Activated naive CD4-positive, alpha-beta T cell treated with anti-CD3 and anti-CD28 coated beads, Interleukin-2, amount 50 U/mL, for 16 hours (primary cell): ENCODE results near the gene IDS.
A peak's percentile ranks its signal among the peaks of the same experiment; 100 is the strongest.
"Not testable (repeated sequence)": the region's sequence is repeated elsewhere in the genome, so short reads cannot be mapped to it uniquely, and the experiment has no call there.

Source experiments
- DNase-seq: peaks from one replicate; pipeline ENCODE4 v3.0.0-alpha.2; 2020

Gene IDS, protein sequence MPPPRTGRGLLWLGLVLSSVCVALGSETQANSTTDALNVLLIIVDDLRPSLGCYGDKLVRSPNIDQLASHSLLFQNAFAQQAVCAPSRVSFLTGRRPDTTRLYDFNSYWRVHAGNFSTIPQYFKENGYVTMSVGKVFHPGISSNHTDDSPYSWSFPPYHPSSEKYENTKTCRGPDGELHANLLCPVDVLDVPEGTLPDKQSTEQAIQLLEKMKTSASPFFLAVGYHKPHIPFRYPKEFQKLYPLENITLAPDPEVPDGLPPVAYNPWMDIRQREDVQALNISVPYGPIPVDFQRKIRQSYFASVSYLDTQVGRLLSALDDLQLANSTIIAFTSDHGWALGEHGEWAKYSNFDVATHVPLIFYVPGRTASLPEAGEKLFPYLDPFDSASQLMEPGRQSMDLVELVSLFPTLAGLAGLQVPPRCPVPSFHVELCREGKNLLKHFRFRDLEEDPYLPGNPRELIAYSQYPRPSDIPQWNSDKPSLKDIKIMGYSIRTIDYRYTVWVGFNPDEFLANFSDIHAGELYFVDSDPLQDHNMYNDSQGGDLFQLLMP

DNA sequence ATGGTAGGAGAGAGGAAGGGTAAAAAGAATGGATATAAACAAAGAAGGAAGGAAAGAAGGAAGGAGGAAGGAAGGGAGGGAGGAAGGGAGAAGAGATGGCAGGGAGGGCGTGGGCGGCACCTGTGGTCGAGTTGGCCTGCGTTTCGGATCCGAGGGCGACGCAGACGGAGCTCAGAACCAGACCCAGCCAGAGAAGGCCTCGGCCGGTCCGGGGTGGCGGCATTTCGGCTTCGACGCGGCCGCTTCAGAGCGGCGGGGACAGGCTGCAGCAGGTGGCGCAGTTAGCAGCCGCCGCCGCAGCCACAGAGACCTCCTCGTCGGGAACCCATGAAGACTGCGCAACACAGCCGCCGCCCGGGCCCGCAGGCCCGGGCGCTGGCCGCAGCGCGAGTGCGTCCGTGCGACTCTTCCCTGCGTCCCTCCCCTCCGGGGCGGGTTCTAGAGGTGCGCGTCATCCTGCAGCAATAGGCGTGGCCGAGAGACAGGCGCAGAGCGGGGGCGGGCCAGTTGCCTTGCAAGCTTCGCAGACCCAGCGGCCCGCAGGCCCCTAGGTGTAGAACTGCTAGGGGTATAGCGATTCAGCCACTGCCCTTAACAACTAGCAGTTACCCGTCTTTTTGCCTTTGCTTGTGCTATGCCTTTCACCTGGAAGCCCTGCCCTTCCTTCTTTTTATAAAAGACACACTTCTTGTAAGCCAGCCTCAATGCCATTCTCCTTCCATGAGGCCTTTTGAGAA is at the start of gene IDS:
IDS (minus strand) TSS at position 392 of the 737 bp plus-strand sequence; CDS start at position 223, 169 bp downstream.
- peak; percentile 81 for DNase-seq

DNA sequence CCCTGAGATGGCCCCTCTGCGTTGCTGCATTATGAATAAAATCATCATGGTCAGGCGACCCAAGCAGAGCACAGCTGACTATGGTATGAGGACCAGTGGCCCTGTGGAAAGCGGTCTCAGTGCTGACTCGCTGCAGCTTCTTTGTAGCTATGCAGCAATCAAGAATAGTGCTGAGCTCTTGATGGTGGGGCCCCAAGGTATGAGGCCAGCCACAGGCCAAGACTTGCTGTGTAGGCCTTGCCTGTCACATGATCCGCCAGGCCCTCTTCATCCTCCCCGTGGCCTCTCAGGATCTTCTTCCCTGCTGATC is 46.8 kb upstream of the IDS start:
- not testable (repeated sequence) for DNase-seq

DNA sequence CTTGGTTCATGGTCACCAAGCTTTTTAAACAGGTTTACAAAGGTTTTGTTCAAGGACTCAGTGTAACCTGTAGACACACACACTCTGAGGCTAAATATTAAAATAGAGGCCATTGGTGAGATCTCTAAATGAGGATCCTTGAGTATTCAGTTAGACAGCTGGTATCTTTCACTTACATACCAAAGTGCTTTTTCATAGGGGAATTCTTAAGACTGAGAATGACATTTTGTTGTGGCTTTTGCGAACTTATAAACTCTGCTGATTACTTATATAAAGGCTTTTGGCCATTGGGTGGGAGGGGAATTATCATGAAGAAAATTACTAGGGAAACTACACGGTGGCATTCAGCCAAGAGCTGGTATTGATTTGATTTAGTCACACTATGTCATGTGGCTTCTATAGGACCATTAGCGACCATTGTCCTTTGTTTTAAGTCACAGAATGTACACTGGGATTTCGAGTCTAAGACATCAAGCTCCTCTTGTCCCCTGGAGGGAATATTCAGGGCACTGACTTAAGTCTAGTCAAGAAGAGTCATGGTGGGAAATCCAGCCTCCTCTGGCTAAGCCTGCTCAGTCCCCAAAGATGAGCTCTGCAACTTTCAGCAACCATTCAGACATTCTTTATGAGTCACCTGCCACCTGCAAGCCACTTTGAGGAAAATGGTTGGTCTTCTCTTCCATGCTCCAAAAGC is 46.3 kb upstream of the IDS start:
- DNase-seq, result not testable (repeated sequence)

DNA sequence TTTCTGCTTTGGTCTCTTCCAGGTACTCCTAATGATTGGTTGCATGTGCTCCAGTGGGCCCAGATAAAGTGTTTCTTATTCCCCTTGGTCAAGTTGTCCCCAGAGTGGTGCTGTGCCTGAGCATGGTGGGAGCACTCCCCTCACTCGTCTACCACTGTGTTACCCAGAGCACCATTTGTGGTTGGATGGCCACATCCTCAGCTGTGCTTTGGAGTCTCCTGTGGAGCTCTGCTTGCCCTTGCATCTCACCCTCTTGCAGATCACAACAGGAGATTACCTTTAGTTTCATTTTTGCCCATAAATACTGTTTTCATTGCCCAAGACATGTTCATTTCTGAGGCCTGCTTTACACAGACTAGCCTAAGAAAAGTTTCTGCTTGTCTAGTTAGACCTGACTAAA is 45.3 kb upstream of the IDS start:
- not testable (repeated sequence) for DNase-seq

DNA sequence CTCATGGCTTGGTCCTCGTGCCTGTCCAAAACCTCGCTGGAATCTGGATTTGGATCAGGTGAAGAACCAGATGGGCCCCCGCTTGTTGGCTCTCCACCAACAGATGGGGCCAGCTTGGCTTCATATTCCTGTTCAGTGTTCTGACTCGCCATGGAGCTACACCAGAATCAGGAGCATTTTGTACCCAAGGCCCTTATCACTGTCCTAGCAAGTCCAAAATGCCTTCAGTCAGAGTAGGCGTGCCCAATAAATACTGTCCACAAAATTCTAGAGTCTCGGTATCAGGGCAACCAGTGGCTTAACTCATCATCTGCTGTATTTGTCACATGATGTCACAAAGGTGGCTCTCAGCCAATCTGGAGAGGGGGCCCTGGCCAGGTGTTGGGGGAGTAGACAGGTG is 44.6 kb upstream of the IDS start, which contains the start of gene HSFX3:
HSFX3 (minus strand) TSS at position 224 of the 400 bp plus-strand sequence; CDS start at position 152, 72 bp downstream.
- DNase-seq, result not testable (repeated sequence)

DNA sequence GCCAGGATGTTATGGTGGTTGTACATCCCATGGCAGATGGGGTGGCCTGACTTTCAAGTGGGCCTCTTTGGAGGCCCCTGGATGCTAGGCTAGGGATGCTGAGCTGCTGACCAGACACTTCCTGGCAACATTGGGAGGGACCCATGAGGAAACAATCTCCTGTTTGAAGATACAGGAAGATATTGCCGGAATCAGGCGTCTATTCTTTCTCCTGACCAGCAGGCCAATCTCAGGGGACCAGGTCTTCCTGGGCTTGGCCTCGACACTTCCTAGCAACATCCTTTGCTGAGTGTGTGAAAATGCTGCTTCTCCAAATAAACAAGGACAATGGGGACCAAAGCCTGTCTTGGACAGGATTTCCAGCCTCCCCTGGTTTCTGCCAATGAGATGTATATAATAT is 42.7 kb upstream of the IDS start:
- DNase-seq, result not testable (repeated sequence)

DNA sequence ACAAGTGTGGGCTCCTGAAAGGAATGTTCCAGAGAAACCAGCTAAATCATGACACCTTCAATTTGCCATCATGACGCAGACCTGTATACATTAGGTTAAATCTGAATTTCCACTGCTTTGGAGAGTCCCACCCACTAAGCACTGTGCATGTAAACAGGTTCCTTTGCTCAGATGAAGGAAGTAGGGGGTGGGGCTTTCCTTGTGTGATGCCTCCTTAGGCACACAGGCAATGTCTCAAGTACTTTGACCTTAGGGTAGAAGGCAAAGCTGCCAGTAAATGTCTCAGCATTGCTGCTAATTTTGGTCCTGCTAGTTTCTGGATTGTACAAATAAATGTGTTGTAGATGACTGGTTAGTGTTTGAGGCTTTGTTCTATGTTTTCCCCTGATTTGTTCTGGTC is 41.9 kb upstream of the IDS start:
- DNase-seq, result not testable (repeated sequence)

DNA sequence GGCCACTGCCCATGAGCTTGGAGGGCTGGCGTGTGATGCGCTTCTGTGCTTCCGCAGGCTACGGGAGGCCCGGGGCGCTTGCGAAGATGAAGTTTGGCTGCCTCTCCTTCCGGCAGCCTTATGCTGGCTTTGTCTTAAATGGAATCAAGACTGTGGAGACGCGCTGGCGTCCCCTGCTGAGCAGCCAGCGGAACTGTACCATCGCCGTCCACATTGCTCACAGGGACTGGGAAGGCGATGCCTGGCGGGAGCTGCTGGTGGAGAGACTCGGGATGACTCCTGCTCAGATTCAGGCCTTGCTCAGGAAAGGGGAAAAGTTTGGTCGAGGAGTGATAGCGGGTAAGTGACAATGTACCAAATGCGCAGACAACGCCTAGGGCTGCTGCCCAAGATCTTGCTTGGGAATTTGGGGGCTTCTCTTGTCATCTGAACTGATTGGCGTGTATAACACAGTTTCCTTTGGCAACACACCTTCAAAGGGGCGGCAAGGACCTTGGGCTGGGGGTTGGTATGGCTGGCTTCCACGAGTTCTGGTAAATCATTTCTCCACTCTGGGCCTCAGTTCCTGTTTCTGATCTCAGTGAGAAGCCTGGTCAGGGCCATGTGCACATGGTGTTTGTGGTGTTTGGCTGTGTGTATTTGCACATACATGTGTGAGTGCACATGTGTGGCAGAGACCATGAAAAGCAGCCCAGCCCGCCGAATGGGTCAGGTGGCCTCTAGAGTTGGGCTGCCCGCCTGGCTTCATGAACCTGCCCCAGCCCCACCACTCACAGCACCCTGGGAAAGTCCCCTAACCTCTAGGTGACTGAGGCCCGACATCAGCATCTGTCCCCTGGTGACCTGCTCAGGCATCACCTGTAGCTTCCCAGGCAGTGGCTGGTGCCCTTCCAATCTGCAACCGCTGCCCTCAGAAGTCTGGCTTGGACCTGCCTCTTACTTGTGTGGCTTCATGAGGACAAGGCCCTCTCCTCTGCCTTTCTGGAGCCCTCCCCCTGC is 40.7 kb upstream of the IDS start:
- DNase-seq, result peak; percentile 12

DNA sequence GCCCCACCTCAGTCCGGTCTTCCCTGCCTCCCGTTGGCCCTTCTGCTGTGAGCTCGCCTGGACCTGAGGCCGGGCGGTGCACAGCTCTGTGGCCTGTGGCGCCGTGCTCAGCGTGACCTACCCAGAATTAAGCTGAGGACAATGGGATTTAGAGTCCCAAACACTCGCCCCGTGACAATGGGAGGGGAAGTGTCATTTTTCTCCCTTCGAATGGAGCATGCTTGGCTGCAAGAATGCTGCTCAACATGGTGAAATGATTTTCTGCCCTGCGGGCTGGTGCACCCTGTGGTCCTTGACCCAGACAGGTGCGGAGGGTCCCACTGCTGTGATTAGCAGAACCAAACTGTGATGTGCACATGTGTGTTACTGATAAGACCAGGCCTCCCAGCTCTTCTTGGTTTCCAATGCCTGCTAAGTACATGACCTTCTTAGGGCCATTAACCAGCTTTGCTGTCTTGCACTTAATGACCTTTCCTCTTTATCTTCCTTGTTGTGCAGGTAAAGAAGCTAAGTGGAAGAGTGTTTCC is 36.5 kb upstream of the IDS start:
- DNase-seq, result no peak

DNA sequence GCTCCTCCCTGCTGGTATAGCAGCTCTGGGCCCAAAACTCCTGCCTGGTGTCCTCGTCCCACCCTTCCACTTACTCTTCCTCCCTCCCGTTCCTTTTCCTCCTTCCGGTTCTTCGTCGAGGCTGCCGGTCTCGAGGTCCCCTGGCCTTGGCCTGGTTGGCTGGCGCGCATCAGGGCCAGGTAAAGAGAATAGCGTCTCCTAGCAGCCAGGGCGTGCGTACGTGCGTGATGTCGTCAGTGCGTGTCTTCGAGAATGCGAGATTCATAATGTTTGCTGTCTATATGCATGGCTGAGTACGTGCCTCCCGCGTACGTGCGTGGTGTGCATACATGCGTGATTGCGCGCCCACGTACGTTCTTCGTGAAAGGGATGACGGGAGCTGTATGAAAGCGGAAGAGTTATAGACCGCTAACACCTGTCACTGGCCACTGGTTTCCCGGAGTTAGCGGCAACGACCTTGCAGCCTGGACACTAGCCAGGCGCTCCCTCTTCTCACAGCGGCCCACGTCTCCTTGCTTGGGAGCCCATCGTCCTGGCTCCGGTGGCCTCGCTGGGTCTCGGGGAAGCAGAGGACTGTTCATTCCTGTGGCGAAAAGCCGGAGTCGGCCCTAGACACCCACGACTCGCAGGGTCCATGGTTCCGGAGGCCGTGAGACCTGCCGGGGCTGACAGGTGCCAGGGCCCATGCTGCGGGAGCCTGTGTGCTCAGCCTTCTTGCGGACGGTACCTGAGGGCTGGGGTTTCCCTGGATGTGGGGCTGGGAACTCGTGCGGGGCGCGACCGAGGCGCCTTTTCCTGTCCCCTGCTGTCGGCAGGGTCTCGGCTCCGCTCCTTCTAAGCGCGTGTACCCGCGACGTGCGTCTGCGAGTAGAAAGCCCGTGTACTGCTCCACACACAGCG is 35.8 kb upstream of the IDS start, which contains the start of gene EOLA1:
EOLA1 (plus strand) TSS at position 392 of the 900 bp plus-strand sequence. CDS start 4,619 bp downstream, outside the sequence.
- DNase-seq, result peak; percentile 89

DNA sequence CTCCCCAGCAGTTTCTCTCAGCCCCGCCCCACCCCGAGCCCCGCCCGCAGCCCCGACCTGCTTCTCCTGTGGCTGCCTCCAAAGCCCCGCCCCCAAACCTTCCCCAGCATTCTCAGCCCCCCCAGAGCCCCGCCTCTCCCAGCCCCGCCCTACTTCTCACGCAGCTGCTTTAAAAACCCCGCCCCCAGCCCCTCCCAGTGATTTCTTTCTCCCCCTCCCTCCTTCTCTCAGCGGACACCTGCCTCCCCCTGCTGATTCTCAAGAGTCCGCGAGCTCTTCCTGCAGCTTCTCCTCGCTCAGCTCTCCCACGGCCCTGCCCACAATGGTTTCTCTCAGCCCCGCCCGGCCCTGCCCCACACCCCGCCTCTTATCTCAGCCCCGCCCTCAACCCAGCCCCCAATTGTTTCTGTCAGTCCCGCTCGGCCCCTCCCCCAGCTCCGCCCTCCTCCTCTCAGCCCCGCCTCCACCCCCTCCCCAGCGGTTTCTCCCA is 35.1 kb upstream of the IDS start:
- peak; percentile 87 for DNase-seq

DNA sequence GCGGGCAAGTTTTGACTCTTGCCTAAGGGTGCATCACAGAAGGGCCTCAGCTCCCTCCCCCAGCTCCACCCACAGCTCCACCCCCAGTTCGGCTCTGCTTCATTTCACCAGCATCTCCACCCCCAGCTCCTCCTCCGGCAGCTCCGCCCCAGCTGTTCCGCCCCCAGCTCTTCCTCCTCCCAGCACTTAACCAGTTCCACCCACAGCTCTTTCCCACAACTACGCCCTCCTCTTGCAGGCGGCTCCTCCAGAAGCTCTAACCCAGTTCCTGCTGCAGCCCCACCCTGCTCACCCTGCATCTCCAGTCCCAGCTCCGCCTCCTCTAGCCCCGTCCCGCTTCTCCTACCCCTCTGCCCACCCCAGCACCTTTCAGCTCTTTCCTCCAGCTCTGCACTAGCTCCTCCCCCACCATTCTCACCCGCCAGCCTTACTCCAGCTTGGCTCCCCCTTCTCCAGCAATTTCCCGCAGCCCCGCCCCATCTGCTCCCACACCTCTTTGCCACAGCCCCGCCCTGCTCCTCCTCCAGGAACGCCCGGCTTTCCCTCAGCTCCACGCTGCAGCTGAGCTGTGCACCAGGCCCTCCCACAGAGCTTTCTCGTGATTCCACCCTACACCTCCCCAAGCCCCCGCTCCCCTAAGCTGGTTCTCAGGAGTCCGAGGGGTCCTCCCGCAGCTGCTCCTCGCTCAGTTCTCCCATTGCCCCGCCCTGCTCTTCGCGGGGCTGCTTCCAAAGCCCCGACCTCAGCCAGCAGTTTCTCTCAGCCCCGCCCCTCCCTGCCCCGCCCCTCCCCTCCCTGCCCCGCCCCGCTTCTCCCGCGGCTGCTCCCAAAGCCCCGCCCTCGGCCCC is 34.4 kb upstream of the IDS start:
- peak; percentile 81 for DNase-seq

DNA sequence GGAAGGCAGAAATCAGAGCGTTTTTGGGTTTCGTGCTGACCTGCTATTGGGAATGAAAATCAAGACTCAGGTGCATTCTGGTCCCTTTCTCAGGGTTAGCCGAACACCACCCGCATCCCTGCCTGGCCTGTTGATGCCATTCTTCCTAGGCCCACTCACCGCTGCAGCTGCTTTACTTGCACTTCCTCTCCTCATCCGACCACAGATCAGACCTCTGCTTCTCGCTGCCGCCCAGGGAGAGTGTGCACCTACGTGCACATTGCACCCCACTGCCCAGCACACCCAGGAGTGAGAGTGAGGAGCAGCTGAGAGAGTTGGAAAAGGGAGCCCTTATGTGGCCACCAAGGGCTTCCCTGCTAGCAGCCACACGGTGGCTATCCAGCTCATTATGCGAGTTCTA is 32.4 kb upstream of the IDS start:
- DNase-seq, result not testable (repeated sequence)

DNA sequence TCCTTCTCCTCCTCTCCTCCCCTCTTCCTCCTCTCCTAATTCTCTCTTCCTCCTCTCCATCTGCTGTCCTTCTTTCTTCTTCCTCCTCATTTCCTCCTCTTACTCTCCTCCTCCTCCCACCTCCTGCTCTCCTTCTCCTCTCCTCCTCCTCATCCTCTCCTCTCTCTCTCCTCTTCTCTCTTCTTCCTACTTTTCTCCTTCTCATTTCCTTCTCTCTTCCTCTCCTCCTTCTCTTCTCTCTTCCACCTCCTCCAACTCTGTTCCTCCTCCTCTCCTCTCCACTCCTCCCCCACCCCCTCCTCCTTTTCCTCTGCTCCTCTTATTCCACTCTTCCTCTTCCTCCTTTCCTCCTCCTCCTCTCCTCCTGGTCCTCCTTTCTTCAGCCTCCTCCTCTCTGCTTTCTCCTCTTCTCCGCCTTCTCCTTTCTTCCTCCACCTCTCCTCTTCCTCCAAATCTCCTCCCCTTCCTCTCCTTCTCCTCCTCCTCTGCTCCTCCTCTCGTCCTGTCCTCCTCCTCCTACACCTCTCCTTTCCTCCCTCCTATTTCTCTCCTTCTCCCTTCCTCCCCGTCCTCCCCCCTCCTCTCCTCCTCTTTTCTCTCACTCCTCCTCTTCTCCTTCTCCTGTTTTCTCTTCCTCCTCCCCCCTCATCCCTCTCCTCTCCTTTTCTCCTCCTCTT is 30.0 kb upstream of the IDS start:
- DNase-seq, result not testable (repeated sequence)

DNA sequence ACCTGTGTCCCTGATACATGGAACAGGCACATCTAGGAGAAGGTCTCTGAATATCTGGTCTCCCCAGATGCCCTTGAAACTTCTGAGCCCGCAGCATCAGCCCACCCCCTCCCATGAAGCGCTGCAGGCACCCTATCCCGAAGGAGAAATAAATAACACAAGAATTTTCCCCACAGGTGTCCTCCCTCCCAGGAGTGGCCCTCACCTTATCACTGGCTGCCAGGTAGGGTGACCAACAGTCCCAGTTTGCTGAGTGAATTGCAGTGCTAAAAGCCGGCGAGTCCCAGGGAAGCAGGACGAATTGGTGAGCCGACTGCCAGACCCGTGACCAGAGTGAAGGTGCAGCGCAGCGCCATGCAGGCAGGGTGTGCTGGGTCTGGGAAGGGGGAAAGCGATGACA is 28.9 kb upstream of the IDS start:
- DNase-seq, result not testable (repeated sequence)

DNA sequence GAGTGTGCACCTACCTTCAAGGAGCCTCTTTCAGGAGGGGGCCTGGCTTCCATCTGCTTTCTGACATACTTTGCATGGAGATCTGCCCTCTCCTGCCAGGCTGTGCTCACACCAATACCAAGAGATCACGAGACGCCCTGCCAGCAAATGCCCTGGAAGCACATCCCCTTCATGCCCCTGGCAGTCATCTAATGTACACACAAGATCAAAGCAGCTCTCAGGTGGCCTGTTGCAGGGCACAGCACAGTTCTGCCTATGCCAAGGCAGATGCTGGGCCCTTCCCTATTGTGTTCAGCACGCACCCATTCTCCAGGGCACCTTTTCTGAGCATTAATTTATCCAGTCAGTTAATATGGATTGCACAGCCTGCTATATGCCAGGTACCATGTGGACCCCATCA is 27.8 kb upstream of the IDS start:
- DNase-seq, result not testable (repeated sequence)

DNA sequence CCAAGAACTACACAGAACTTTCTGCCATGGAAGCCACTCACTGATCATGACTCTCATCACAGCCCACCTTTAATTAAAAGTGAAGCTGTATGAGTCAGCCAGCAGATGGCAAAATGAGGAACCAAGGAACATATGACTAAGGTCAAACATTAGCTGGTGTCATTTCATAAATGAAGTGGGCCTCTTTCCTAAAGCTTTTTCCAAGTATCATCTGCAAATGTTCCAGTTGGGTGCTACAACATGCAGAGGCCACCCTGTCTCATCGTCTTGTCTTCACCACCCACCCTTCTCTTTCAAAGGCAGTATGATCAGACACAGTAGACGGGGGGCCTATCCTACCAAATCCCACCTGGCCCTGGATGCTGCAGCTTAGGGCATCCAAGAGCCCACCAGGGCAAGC is 26.5 kb upstream of the IDS start:
- no peak for DNase-seq

DNA sequence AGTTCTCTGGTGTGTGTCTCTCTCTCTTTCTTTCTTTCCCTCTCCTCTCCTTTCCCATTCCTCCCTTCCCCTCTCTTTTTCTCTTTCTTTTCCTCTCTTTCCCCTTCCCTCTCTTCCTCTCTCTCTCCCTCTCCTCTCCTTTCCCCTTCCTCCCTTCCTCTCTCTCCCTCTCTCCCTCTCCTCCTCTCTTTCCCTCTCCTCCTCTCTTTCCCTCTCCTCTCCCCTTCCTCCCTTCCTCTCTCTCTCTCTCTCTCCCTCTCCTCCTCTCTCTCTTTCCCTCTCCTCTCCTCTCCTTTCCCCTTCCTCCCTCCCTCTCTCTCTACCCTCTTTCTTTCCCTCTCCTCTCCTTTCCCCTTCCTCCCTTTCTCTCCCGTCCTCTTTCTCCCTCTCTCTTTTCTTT is 23.3 kb upstream of the IDS start:
- DNase-seq, result no peak

DNA sequence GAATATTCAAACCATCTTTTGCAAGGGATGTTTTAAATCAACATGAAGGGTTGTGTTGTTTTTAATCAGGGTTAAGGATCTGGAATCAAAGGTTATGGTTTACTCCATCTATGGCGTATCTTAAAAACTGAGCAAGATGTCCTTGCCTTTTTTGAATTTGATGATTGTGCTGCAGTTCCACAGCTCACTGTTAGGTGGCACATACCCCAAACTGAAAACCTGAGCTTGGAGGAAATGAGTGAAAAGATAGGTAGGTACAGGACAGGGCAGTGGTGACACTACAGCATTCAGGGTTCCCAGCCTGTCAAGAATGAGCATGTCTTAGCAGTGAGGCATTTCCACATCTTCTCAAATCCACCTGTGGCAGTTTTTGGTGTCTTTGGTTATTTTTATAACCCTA is 22.6 kb upstream of the IDS start:
- peak; percentile 19 for DNase-seq
